H1 (cell line): ENCODE data around the gene GID8. TPM values are rescaled to one million over a fixed set of nuclear protein-coding genes. Genes with fewer than 3 reads are reported as not detected.

Experiments
- GABPA ChIP-seq: IDR thresholded peaks from 2 replicates; pipeline ENCODE4 v1.6.1; 2011; ENCODE audit warnings: mild to moderate bottlenecking, low read length, moderate library complexity, borderline replicate concordance; ENCODE audit not compliant: insufficient read depth
- polyA plus RNA-seq, 7 experiments: library from polyadenylated mRNA; depleted of rRNA in 3 of 7; stranded (reverse) in 5 of 7; unstranded in 2 of 7; fragments of >200 nt in 5 of 7; fragments of 200-250 nt in 2 of 7; gene quantifications; 1 replicate in 5 of 7; 2 replicates in 1 of 7; 4 replicates in 1 of 7; pipeline versions ENCODE4 v1.2.1 to v1.2.3, GENCODE V29; 2011 to 2013; ENCODE audit warnings: missing spikeins in 2 of 7, mixed read lengths in 2 of 7
- total RNA-seq: library from RNA; stranded (reverse); fragmentation: NEBNext Ultra II Directional; extraction: Animal tissue kit (Norgen Biotek cat#: 25700); gene quantifications from 2 replicates; pipeline ENCODE4 v1.2.1, GENCODE V29; 2021

The GID8 gene
- total and polyA plus RNA-seq, 2 of the 8 experiments (the other 6 are each of a cell fraction or from before 2014, with no cell fraction given), result 39.7 to 72.9 TPM

DNA sequence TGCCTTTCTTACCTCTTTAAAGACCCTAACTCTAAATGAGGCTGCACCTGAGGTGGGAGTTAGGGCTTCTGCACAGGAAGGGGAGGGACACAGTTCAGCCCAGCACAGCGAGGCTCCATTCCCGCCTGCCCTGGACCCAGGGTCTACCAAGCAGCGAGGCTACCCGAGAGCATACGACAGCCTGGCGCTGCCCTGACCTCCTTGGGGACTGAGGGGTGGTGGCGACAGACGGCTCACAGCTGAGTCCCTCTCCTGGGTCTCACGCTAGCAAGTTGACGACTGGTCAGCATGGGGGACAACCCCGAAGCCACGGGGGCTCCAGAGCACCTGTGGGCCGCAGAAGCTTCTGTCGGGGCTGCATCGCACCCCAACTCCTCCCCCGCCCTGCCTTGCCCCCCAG lies 38.9 kb downstream of the GID8 start (continued):
- no peak for TF ChIP-seq GABPA
